ENCODE measurements around the gene CYTH2. TPM values are rescaled to one million over a fixed set of nuclear protein-coding genes. Genes with fewer than 3 reads are reported as not detected.

Gene CYTH2
- total and polyA plus RNA-seq, 12 donors = 26.3 to 93.5 (median 52.8) TPM

GRCh38 chr19:48473161-48473966 is 4.2 kb downstream of the CYTH2 start:
- Histone ChIP-seq H3K4me1 (replicated peaks in 1 of 2) (peaks cover 17 to 26% of the 10 kb centered on the region in 2 donors), H3K27me3 (no peaks in the 10 kb centered on the region), H3K4me3 (no peak overlapping the region), H3K9me3 (replicated peaks in 1 of 3) (no peaks in the 10 kb centered on the region), H3K36me3 (replicated peaks in 1 of 2) (peaks cover 0 to 79% of the 10 kb centered on the region in 2 donors), H3K27ac (no peak overlapping the region)
- intact Hi-C loops (cut with DNase I) = no loop called here
- TF ChIP-seq CTCF (IDR thresholded peaks at IDR 0.05) (no peak), POLR2A (IDR thresholded peaks at IDR 0.05) (no peak)
- no peak for DNase-seq
- 86 to 89% (median 88%) methylated on average over 11 to 14 of the region's 14 CpGs for WGBS, 4 donors

- Histone ChIP-seq H3K27ac (no peak overlapping the region), H3K9me3 (replicated peaks in 1 of 3) (no peaks in the 10 kb centered on the region), H3K4me3 (no peak overlapping the region), H3K27me3 (no peaks in the 10 kb centered on the region), H3K36me3 (replicated peaks in 1 of 2) (peaks cover 0 to 80% of the 10 kb centered on the region in 2 donors), H3K4me1 (replicated peaks in 1 of 2) (peaks cover 17 to 24% of the 10 kb centered on the region in 2 donors)
- TF ChIP-seq POLR2A (IDR thresholded peaks at IDR 0.05) (no peak), CTCF (IDR thresholded peaks at IDR 0.05) (no peak)
- DNase-seq = no peak
- WGBS, 4 donors = 79 to 83% (median 82%) methylated on average over 9 to 16 of the region's 16 CpGs
- intact Hi-C loops (cut with DNase I) = no loop called here
Observed at GRCh38 chr19:48474084-48474592, 5.0 kb downstream of the CYTH2 start.

GRCh38 chr19:48475369-48476068 is 6.3 kb downstream of the CYTH2 start:
- peak in 4 of 7 donors; percentile 58 to 66 (median 64) for DNase-seq
- peaks cover 0 to 77% of the 10 kb centered on the region in 2 donors for H3K36me3 ChIP-seq (replicated peaks in 1 of 2)
- no peak overlapping the region for H3K4me3 ChIP-seq
- 53 to 68% (median 61%) methylated on average over 5 to 17 of the region's 17 CpGs for WGBS, 4 donors
- H3K4me1 ChIP-seq (replicated peaks in 1 of 2) = peaks cover 10 to 16% of the 10 kb centered on the region in 2 donors
- no peaks in the 10 kb centered on the region for H3K27me3 ChIP-seq
- TF ChIP-seq POLR2A (IDR thresholded peaks at IDR 0.05) (no peak), CTCF (IDR thresholded peaks at IDR 0.05) (peak in 1 of 6 experiments; percentile 9)
- intact Hi-C loops (cut with DNase I) = no loop called here
- peak overlapping the region in 2 of 5 donors; percentile 43 to 49 for H3K27ac ChIP-seq
- no peaks in the 10 kb centered on the region for H3K9me3 ChIP-seq (replicated peaks in 1 of 3)

- intact Hi-C loops (cut with DNase I) = no loop called here
- H3K36me3 ChIP-seq (replicated peaks in 1 of 2) = peaks cover 0 to 70% of the 10 kb centered on the region in 2 donors
- peak overlapping the region in 1 of 5 donors; percentile 49 for H3K27ac ChIP-seq
- H3K9me3 ChIP-seq (replicated peaks in 1 of 3) = no peaks in the 10 kb centered on the region
- no peak overlapping the region for H3K4me3 ChIP-seq
- WGBS, 4 donors = 89 to 97% (median 92%) methylated on average over 9 of the region's 9 CpGs
- TF ChIP-seq CTCF (IDR thresholded peaks at IDR 0.05) = no peak
- TF ChIP-seq POLR2A (IDR thresholded peaks at IDR 0.05) = no peak
- DNase-seq = no peak
- no peaks in the 10 kb centered on the region for H3K27me3 ChIP-seq
- H3K4me1 ChIP-seq (replicated peaks in 1 of 2) = peaks cover 9 to 18% of the 10 kb centered on the region in 2 donors
Observed at GRCh38 chr19:48476176-48476575, 7.0 kb downstream of the CYTH2 start.
